ENCODE data around the gene TRIM45.

DNA sequence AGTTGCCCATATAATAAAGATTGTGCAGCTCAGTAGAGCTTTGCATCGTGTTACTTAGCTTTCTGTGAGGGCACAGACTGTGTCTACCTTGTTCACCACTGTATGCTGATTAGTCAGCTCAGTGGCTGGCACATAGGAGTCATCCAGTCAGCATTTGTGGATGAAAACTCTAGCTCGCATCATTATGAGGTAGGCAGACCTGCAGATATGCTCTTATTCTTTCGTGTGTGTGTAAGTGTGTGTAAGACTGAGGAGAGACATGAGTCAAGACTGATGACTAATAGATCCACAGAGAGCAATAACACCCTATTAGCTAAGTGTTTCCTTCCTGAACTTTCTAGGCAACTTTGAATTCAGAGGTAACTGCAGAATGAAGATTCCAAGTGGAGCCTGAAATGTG is 44.3 kb downstream of the TRIM45 start:
- TF ChIP-seq GATA2 (IDR thresholded peaks at IDR 0.05; ENCODE audit: low read depth, low read length) (no peak), GATA3 (IDR thresholded peaks at IDR 0.05; ENCODE audit: low read depth, low read length) (no peak)
